Kidney epithelial cell (primary cell): ENCODE measurements around the gene SYP. TPM values are rescaled to one million over a fixed set of nuclear protein-coding genes. Genes with fewer than 3 reads are reported as not detected.

Experiments
- DNase-seq: peaks from one replicate; pipeline ENCODE4 v3.0.0-alpha.2; 2010; ENCODE audit warnings: low read depth
- H3K27me3 ChIP-seq: 2 replicates; pipeline ENCODE4 v1.6.0; 2011; ENCODE audit warnings: low read length; ENCODE audit not compliant: control insufficient read depth, insufficient read depth
- H3K36me3 ChIP-seq: 2 replicates; pipeline ENCODE4 v1.5.1; 2011; ENCODE audit warnings: low read length; ENCODE audit not compliant: control insufficient read depth, insufficient read depth
- H3K4me3 ChIP-seq: 2 replicates; pipeline ENCODE4 v1.5.1; 2011; ENCODE audit warnings: low read depth, mild to moderate bottlenecking, control low read depth, low read length
- total RNA-seq: library from RNA; depleted of rRNA; stranded (reverse); fragments of >200 nt; gene quantifications from 2 replicates; pipeline ENCODE4 v1.2.3, GENCODE V29; 2015
- TF ChIP-seq, protein P1 (sequence below): IDR thresholded peaks from 2 replicates; pipeline ENCODE4 v1.5.1; 2011; ENCODE audit warnings: mild to moderate bottlenecking, moderate library complexity, low read length, control low read depth, inconsistent platforms; ENCODE audit not compliant: insufficient read depth, poor library complexity, severe bottlenecking

SYP gene
- total RNA-seq, 1 donor from 2014 or later = 1.0 TPM

DNA sequence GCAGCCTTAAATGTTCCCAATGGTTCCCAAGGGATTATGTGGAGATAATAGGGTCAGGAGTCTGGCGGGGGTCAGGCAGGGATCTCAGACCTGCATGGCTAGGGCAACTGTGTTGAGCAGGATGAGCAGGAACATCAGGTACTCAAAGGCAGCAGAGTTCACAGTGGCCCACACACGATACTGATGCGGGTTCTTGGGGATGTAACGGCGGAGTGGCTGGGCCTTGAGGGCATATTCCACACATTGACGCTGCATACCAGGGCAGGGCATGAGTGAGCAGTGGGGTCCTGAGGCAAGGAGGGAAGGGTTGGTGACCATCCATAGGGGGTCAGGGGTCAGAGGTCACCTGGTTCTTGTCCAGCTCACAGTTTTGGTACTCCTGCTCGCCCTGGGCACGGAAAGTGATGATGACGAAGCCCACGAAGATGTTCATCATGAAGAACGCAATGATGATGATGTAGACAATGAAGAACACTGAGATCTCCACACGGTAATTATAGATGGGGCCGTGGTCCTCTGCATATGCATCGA is 15.1 kb upstream of the SYP start:
- no peaks in the 10 kb centered on the region for H3K27me3 ChIP-seq
- no peak for DNase-seq
- TF ChIP-seq, protein P1, sequence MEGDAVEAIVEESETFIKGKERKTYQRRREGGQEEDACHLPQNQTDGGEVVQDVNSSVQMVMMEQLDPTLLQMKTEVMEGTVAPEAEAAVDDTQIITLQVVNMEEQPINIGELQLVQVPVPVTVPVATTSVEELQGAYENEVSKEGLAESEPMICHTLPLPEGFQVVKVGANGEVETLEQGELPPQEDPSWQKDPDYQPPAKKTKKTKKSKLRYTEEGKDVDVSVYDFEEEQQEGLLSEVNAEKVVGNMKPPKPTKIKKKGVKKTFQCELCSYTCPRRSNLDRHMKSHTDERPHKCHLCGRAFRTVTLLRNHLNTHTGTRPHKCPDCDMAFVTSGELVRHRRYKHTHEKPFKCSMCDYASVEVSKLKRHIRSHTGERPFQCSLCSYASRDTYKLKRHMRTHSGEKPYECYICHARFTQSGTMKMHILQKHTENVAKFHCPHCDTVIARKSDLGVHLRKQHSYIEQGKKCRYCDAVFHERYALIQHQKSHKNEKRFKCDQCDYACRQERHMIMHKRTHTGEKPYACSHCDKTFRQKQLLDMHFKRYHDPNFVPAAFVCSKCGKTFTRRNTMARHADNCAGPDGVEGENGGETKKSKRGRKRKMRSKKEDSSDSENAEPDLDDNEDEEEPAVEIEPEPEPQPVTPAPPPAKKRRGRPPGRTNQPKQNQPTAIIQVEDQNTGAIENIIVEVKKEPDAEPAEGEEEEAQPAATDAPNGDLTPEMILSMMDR = no peak
- H3K4me3 ChIP-seq = no peak overlapping the region
- H3K36me3 ChIP-seq = no peaks in the 10 kb centered on the region

DNA sequence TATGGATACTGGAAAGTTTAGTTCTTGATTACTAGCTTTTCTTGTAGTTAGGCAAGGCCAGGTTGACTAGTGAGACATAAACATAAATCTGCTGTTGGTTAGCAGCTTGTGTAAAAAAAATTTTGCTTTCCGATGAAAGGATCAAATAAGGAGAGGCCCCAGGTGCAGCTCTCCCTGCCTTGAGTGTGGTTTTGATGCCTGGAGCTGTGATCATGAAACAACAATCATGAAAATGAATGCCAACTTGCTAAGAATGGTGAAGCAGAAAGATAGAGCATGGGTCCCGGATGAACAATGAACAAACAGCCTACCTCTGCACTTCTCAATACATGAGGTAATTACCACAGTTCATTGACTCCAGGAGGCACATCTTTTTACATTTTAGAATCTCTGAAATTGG is 14.4 kb upstream of the SYP start:
- no peaks in the 10 kb centered on the region for H3K27me3 ChIP-seq
- H3K4me3 ChIP-seq = no peak overlapping the region
- TF ChIP-seq, protein P1 = no peak
- no peak for DNase-seq
- H3K36me3 ChIP-seq = no peaks in the 10 kb centered on the region

DNA sequence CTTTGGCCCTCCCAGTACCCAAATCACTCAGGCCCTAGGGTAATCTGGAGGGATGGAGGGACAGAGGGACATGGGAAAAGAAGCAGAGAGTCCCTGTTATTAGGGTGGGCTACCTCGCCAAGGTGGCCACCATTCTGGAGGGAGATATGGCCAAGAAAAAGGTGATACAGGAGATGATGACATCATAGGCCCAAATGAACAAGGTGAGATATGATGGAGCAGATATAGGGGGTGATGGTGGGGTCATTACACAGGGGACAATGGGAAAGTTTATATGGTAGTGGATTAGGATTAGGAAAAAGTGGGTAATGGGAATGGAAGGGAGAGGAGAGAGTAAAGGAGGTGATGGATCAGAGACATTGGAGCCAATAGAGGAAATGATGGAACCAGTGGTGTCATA is 12.9 kb upstream of the SYP start:
- DNase-seq = no peak
- TF ChIP-seq, protein P1 = no peak
- Histone ChIP-seq H3K36me3 (no peaks in the 10 kb centered on the region), H3K27me3 (no peaks in the 10 kb centered on the region), H3K4me3 (no peak overlapping the region)

DNA sequence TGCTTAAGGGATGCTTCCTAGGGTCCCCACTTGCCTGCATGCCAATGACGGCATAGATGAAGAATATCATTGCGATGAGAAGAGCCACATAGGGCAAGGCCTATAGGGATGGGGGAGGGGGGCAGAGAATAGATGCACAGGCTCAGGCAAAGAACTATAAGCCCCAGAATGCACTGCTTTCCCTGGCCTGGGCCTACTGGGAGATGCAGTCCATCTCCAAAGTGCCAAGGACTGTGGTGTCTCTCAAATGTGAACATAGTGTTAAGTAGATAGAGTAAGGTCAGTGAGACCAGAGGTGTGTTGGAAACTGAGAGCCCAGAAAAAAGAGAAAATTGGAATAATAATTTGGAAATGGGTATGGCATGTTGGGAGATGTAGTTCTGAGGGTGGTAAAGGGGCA is 12.2 kb upstream of the SYP start:
- no peak overlapping the region for H3K4me3 ChIP-seq
- H3K36me3 ChIP-seq = no peaks in the 10 kb centered on the region
- H3K27me3 ChIP-seq = no peaks in the 10 kb centered on the region
- DNase-seq = no peak
- TF ChIP-seq, protein P1 = no peak

DNA sequence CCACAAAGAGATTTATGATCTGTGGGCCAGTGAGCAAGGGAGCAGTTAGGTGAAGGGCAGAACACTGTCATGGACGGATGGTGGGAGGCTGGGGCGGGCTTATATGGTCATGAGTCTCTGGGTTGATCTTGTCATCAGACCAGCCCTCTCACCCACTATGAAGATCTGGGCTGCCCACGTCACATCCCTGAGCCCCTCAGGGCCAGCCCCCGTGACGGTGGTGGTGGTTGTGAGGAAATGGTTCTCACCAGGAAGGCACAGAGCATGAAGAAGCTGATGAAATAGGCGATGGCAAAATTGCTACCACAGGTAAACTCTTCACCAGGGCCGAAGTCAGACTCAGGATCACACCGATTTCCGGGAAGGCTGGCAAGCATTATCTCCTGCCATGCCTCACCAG is 11.1 kb upstream of the SYP start:
- Histone ChIP-seq H3K27me3 (no peaks in the 10 kb centered on the region), H3K4me3 (no peak overlapping the region), H3K36me3 (no peaks in the 10 kb centered on the region)
- TF ChIP-seq, protein P1 = no peak
- no peak for DNase-seq

DNA sequence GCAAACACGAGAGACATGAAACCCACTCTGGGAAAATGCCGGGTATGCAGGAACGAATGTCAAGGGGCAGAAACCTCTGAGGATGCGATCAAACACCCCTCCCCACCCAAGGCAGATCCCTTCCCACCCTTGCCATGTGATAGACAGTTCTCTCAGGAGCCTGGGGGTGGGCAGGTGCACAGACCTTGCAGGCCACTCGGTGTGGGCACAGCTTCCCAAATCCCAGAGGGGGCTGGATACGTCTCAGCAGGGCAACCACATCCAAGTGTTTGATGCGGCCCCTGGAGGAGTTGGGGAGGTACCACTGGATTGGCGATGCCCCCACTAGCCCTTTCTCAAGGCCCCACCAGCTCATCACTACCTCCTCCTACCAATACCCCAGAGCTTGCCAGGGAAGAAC is 10.4 kb upstream of the SYP start:
- H3K4me3 ChIP-seq = no peak overlapping the region
- TF ChIP-seq, protein P1 = no peak
- no peak for DNase-seq

More for the DNA sequence above, 10.4 kb upstream of the SYP start:
- Histone ChIP-seq H3K27me3 (no peaks in the 10 kb centered on the region), H3K36me3 (no peaks in the 10 kb centered on the region)
